Epithelial cell of esophagus (primary cell): ENCODE measurements around the gene RUNX1.
A peak's percentile ranks its signal among the peaks of the same experiment; 100 is the strongest.

Experiments used
- DNase-seq: peaks from one replicate; pipeline ENCODE4 v3.0.0; 2010; ENCODE audit warnings: low read depth
- H3K4me3 ChIP-seq: 2 replicates; pipeline ENCODE4 v1.5.1; 2011; ENCODE audit warnings: mild to moderate bottlenecking, low read length, control low read depth
- CTCF ChIP-seq: IDR thresholded peaks from 2 replicates; pipeline ENCODE4 v1.5.1; 2011; ENCODE audit warnings: low read depth, mild to moderate bottlenecking, low read length, control low read depth, inconsistent platforms; ENCODE audit not compliant: insufficient read depth; ENCODE audit errors: missing control alignments

The RUNX1 gene

GRCh38 chr21:34944015-34944755 lies 104.9 kb downstream of the RUNX1 start:
- no peak for TF ChIP-seq CTCF
- DNase-seq: no peak
- H3K4me3 ChIP-seq: no peak overlapping the region

- no peak overlapping the region for H3K4me3 ChIP-seq
- TF ChIP-seq CTCF: no peak
- DNase-seq: no peak
Observed at GRCh38 chr21:34942911-34943310, 106.2 kb downstream of the RUNX1 start.

- TF ChIP-seq CTCF: no peak
- DNase-seq: no peak
- H3K4me3 ChIP-seq: no peak overlapping the region
Observed at GRCh38 chr21:34941162-34941561, 107.9 kb downstream of the RUNX1 start.

GRCh38 chr21:34939673-34940331 lies 109.3 kb downstream of the RUNX1 start:
- TF ChIP-seq CTCF: no peak
- peak; percentile 50 for DNase-seq
- H3K4me3 ChIP-seq: no peak overlapping the region

GRCh38 chr21:34938089-34938764 lies 110.9 kb downstream of the RUNX1 start:
- H3K4me3 ChIP-seq: no peak overlapping the region
- TF ChIP-seq CTCF: no peak
- DNase-seq: peak; percentile 33

GRCh38 chr21:34936883-34937563 lies 112.1 kb downstream of the RUNX1 start:
- no peak overlapping the region for H3K4me3 ChIP-seq
- peak; percentile 37 for DNase-seq
- no peak for TF ChIP-seq CTCF
